ENCODE data around the gene ZNF263. TPM values are rescaled to one million over a fixed set of nuclear protein-coding genes. Genes with fewer than 3 reads are reported as not detected.

ZNF263 gene
- total RNA-seq, result 55.7 and 64.9 TPM in 2 replicates

DNA sequence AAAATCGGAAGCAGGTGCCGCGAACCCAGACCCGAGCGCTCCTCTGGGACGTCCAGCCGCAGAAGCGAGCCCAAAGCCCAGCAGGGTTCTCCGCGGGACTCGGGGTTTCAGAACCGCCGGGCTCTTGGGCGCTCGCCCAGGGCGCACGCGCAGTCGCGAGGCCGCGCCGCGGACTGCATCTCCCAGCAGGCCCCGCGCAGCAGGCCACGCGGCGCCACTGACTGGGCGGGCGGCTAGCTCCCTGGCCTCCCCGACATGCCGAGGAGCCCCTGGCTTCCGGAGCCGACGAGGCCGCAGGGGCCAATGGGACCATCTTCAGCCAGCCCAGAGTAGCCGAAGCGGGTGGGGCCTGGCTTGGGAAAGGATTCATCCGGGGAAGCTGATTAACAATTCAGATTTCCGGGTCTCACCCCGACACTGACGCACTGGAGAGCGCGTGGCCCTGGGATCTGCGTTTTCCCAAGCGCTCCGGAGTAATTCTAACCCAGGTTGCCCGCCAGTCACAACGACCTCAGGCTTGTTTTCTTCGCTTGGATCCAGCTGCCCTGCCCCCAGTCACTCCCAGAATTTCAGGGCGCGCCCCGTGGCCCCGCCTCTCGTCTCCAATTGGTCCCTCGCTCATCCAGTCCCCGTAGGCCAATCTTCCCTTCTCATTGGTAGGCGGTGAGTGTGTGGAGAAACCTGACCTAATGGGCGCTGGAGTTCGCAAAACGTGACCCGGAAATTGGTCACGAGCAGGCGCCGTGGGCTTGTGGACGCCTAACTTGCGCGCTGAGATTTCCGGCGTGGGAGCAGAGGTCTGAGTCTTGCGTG lies at the start of gene ZNF263:
TSS of gene ZNF263 (plus strand) at position 762 of the 813 bp plus-strand sequence. CDS start 328 bp downstream, outside the sequence.

DNA sequence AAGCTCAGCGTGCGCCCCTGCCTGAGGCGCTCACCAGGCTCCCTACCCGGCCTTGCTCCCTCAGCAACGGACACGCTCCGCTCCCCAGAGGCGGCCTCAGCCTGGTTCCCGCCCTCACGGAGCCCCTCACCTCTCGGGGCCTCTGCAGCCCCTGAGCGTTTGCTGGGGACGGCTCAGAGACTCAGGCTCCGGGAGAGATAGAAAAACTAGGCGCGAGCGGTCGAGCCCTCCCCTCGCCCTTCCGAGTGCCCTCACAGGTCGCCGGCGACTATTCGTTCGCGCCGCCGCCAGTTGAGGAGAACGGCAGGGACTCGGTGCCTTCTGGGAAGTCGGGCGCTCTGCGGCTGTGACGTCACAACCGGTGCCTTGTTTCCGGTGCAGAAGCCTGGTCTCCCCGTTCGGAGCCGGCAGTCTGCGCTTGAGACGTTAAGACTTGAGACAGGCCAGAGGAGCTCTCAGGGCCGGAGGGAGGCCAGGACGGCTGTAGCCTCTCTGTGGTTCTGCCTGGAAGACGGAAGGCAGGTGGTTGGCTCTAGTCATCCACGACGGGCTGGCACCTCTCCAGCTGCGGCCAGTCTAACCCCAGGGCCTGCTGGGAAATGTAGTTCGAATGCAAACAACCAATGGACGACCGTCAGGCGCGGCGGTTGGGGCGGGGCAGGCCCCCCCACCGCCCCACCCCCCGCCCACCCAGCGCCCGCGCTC lies 48.3 kb upstream of the ZNF263 start, which contains the start of gene ZNF200:
TSS of gene ZNF200 (minus strand) at position 302 of the 705 bp plus-strand sequence. CDS start 1,403 bp downstream, outside the sequence.

DNA sequence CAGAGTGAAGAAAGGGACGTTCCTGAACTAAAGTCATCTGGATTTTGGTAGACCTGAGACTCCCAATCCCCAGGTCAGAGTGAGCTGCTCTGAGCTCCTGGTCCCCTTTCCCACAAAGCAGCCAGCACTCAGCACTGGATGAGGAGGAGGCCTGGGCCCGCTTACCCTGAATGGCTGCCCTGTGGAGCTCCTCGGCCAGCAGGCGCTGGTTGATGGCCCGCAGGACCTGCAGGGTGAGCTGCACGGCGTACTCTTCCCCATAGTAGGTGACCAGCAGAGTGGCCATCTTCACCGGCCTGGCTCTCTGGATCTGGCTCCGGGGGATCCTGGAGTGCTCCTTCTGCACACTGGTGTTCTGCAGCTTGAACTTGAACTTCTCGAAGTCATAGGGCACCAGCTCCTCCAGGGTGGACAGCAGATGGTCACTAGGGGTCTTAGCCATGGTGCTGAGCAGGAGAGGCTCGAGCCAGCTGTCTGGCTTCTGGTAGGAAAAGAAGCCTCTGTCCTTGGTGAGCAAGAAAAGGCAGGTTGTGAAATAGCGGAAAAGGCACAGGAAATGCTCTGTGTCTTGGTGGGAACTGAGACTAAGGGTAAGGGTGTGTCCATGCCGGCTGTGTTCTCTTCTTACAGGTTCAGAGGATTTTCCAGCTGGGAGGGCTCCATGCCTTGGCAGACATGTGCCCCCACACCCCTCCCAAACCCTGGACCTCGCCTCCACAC lies 27.0 kb upstream of the ZNF263 start, which contains the start of gene MEFV:
TSS of gene MEFV (minus strand) at position 488 of the 720 bp plus-strand sequence. CDS start at position 442, 46 bp downstream.

DNA sequence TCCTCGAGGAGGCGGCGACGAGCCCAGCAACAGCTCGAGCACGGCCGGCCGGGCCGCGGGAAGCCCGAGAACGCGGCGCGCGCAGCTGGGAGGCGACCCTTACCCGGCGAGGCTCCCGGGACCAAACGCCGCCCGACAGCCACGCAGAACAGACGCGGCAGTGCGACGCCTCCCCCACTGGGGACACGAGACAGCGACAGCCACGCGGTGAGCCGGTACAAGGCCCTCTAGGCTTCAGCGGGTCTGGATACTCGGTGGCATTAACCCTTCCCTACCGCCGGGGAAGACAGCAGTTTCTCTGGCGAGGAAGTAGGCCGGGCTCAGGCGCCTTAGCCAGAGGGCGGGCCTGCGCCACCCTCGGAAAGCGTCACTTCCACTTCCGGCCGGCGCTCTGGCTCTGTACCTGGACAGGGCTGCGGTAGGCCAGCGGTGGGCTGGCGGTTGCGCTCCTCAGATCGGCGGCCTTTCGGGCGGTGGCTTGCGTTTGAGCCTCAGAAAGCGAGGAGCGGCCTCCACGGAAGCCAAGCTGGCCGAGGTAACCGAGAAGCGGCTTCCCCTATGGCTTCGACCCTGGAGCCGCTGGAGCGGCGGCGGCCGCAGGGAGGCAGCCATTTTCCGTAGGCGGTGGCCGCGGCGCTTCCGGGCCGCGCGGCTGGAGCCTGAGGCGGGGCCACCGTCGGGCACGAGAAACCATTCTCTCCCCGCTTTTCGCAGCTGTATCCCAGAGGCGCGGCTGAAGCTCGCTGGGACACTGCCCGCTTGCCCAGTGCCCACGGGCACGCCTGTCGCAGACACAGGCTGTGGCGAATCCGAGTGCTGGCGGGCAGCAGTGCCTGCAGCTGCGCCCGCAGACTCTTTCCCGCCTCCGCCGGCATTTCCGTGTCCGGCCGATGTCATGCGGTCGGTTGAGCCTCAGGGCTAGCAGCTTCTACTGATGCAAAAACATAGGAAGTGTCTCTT lies 22.1 kb downstream of the ZNF263 start, which contains the start of the genes TIGD7 and ZNF75A:
TSS of gene TIGD7 (minus strand) at position 322 of the 960 bp plus-strand sequence. CDS start 4,816 bp downstream, outside the sequence.
TSS of gene ZNF75A (plus strand) at position 389 of the 960 bp plus-strand sequence. CDS start 2,932 bp downstream, outside the sequence.

Other genes starting within 250 kb of the ZNF263 start
- 23.3 and 27.3 TPM in 2 replicates for gene BICDL2, start 246.5 kb upstream of the ZNF263 start, total RNA-seq
- 0.21 and 0.34 TPM in 2 replicates for gene MMP25, start 236.9 kb upstream of the ZNF263 start, total RNA-seq
- gene IL32, start 217.9 kb upstream of the ZNF263 start, total RNA-seq, result 1.7 and 32.1 TPM in 2 replicates
- not detected in 2 replicates for gene ZSCAN10, start 184.2 kb upstream of the ZNF263 start, total RNA-seq
- 17.4 and 17.8 TPM in 2 replicates for gene ZNF205, start 170.9 kb upstream of the ZNF263 start, total RNA-seq
- 13.7 and 22.8 TPM in 2 replicates for gene ZNF213, start 148.5 kb upstream of the ZNF263 start, total RNA-seq
- gene OR1F1, start 95.3 kb upstream of the ZNF263 start, total RNA-seq, result 0.14 TPM in 1 of 2 replicates, not detected in the other
- gene ZNF200, start 48.3 kb upstream of the ZNF263 start, total RNA-seq, result 9.9 and 13.7 TPM in 2 replicates
- gene MEFV, start 26.9 kb upstream of the ZNF263 start, total RNA-seq, result under 0.01 and 0.07 TPM in 2 replicates
- 6.0 and 7.9 TPM in 2 replicates for gene TIGD7, start 21.9 kb downstream of the ZNF263 start, total RNA-seq
- gene ZNF75A, start 22.0 kb downstream of the ZNF263 start, total RNA-seq, result 25.6 and 36.6 TPM in 2 replicates
- not detected in 2 replicates for gene OR2C1, start 72.4 kb downstream of the ZNF263 start, total RNA-seq
- 20.5 and 20.6 TPM in 2 replicates for gene ZSCAN32, start 117.5 kb downstream of the ZNF263 start, total RNA-seq
- gene ZNF174, start 117.7 kb downstream of the ZNF263 start, total RNA-seq, result 5.5 and 8.5 TPM in 2 replicates
- gene ZNF597, start 160.0 kb downstream of the ZNF263 start, total RNA-seq, result 2.7 and 4.6 TPM in 2 replicates
- gene NAA60, start 160.2 kb downstream of the ZNF263 start, total RNA-seq, result 6.5 and 17.8 TPM in 2 replicates
- not detected in 2 replicates for gene C16orf90, start 212.0 kb downstream of the ZNF263 start, total RNA-seq
- 9.2 and 24.7 TPM in 2 replicates for gene CLUAP1, start 217.5 kb downstream of the ZNF263 start, total RNA-seq